GM19043 (cell line): ENCODE data around the gene PLIN1.
"Not testable (repeated sequence)": the region's sequence is repeated elsewhere in the genome, so short reads cannot be mapped to it uniquely, and the experiment has no call there.

Experiments used
- ATAC-seq: cut with Tn5 transposase; IDR thresholded peaks from one replicate; pipeline ENCODE4 v1.9.1; 2021; ENCODE audit warnings: low read depth; ENCODE audit not compliant: unreplicated experiment

The PLIN1 gene, protein sequence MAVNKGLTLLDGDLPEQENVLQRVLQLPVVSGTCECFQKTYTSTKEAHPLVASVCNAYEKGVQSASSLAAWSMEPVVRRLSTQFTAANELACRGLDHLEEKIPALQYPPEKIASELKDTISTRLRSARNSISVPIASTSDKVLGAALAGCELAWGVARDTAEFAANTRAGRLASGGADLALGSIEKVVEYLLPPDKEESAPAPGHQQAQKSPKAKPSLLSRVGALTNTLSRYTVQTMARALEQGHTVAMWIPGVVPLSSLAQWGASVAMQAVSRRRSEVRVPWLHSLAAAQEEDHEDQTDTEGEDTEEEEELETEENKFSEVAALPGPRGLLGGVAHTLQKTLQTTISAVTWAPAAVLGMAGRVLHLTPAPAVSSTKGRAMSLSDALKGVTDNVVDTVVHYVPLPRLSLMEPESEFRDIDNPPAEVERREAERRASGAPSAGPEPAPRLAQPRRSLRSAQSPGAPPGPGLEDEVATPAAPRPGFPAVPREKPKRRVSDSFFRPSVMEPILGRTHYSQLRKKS

DNA sequence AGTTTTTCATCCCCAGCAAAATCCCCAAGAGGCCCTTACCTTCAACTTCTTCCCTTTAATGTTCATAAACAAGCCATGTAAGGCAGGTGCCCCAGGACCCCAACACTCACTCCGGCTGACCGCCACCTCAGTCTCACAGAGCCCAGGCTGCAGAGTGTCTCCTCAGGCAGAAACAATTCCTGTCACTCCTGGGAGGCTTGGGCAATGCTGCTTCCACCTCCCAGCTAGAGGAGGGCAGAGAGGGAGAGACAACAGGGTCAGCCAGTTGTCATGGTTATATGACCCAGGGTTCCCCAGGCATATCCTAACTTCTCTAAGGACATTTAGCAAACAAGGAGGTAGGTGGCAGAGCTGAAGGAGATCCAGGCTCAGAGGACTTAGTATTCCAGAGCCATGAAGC is at the start of gene PLIN1:
PLIN1 (minus strand) TSS at position 156 of the 400 bp plus-strand sequence. CDS start 1,878 bp downstream, outside the sequence.
- no peak for ATAC-seq

DNA sequence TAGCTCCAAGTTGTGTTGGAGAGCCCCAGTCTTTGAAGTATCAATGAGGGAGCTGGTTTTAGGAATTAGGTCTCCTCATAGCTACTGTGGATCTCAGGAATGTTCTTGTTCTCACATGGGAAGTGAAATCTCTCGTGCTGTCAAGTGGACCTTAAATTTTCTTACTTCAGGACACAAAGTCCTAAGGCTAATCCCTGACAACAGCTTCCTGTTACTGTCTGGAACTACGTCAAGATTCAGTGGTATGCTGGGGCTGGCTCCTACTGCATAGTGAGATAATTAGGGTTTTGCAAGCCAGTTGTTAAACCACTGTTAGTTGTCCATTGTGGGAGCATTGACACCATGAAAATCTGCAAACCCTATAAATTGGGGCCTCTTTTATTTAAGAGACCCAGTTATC is 49.1 kb upstream of the PLIN1 start:
- no peak for ATAC-seq

DNA sequence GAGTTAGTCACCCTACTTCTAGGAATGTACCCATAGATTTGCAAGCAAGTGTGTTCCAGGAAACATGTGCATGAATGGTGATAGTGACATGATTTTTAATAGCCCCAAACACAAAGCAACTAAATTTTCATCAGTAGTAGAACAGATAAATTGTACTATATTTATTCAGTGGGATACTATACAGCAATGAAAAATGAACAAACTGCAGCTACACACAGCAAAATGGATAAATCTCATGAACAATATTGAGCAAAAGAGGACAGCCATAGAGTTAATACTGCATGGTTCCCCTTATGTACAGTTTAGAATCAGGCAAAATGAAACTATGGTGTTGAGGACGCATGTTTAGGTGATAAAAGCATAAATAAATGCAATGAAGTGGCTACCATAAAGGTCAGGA is 45.9 kb upstream of the PLIN1 start:
- ATAC-seq = no peak

DNA sequence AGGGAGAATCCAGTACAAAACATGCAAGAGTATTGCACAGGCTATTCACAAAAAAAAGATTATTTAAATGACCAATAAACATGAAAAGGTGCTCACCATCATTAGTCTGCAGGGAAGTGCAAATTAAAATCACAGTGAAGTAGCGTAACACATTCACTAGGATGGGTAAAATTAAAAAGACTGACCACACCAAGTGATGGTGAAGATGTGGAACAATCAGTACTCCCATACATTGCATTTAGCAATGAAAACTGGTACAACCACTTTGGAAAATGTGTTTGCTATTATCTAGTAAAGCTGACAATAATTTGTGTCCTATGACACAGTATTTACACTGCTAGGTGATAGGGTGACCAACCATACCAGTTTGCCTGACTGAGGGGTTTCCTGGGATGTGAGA is 45.5 kb upstream of the PLIN1 start:
- no peak for ATAC-seq

DNA sequence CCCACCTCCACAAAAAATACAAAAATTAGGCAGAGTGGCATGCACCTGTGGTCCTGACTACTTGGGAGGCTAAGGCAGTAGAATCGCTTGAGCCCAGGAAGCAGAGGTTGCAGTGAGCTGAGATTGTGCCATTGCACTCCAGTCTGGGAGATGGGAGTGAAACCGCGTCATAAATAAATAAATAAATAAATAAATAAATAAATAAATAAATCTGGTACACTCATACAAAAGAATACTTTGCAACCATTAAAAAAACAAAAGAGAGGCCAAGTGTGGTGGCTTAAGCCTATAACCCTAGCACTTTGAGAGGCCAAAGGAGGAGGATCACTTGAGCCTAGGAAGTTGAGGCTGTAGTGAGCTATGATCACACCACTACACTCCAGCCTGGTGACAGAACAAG is 43.9 kb upstream of the PLIN1 start:
- ATAC-seq = no peak

DNA sequence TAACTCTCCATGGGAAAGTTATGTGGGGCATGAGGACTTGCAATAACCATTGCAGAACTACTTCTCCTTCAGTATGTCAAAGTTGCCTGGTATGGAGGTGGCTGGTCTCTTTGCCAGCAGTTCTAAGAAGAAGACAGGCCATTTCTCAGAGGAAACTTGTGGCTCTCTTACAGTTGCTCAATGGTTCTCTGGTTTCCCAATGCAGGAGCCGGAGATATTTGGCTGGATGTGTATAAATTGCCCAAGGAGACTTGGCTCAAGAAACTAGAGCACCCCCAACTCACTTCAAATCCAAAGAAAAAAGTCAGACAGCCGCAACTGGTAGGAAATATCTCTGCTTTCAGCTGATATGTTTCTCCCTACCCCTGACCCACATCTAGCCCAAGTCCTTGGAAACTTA is 35.6 kb upstream of the PLIN1 start:
- ATAC-seq = no peak

DNA sequence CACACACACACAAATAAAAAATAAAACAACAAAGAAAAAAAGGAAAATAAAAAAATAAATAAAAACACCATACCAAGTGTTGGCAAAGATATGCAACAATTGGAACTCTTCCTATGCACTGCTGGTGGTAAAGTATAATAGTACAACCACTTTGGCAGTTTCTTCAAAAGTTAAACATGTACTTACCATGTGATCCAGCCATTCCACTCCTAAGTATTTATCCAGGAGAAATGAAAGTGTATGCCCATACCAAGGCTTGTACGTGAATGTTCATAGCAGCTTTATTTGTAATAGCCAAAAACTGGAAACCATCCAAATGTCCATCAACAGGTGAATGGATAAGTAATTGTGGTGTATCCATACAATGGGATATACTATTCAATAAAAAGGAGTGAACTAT is 28.4 kb upstream of the PLIN1 start:
- ATAC-seq = no peak

DNA sequence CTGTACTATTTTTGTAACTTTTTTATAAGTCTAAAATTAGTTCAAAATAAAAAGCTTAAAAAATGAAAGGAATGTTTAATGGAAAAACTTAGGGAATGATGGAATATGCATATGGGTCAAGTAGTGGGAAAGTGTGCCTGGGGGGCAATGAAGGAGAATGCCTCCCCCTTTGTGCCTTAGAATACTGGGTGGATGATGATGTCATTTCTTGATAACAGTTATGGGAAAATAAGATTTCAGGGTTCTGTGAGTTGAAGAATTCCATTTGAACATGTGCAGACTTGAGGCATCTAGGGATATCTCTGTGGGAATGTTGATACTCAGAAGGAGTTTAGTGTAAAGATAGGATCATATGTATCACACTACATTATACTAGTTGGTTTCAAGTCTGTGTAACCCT is 25.2 kb upstream of the PLIN1 start:
- no peak for ATAC-seq

DNA sequence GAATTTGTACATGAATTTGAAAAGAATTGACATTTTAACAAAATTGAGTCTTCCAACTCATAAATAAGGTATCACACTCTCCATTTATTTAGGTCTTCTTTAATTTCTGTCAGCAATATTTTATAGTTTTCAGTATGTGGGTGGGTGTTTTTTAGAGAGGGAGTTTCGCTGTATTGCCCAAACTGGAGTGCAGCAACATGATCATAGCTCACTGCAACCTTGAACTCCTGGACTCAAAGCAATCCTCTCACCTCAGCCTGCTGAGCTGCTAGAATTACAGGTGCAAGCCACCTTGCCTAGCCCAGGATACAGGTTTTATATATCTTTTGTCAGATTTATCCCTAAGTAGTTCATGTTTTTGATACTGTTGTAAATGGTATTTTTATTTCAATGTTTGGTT is 16.0 kb upstream of the PLIN1 start:
- no peak for ATAC-seq

DNA sequence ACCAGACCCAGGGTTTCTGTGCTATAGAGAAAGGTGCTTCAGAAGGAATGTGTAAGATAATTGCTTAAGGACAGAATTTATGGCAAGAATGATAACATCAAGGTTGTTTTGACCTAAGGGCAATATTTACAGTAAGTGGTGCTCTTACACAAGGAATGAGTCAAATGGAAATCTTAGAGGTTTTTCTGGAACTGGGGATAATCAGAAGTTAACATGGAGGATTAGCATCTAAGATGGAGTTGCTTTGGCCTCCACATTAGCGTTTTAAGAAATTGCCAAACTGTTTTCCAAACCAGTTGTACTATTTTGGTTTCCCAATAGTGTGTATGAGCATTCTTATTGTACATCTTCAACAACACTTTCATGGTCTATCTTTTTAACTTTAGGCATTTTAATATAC is 14.5 kb upstream of the PLIN1 start:
- no peak for ATAC-seq

DNA sequence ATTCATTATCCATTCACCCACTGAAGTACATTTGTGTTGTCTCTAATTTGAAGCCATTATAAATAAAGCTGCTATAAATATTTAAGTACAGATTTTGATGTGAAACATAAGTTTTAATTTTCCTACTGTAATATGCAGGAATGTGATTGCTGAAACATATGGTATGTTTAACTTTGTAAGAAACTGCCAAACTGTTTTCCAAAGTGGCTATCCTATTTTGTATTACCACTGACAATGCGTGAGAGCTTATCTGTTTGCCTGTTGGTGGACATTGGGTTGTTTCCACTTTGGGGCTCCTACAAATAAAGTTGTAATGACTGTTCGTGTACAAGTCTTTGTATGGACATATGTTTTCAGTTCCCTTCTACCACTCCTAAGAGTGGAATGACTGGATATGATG is 13.9 kb upstream of the PLIN1 start:
- ATAC-seq = no peak

DNA sequence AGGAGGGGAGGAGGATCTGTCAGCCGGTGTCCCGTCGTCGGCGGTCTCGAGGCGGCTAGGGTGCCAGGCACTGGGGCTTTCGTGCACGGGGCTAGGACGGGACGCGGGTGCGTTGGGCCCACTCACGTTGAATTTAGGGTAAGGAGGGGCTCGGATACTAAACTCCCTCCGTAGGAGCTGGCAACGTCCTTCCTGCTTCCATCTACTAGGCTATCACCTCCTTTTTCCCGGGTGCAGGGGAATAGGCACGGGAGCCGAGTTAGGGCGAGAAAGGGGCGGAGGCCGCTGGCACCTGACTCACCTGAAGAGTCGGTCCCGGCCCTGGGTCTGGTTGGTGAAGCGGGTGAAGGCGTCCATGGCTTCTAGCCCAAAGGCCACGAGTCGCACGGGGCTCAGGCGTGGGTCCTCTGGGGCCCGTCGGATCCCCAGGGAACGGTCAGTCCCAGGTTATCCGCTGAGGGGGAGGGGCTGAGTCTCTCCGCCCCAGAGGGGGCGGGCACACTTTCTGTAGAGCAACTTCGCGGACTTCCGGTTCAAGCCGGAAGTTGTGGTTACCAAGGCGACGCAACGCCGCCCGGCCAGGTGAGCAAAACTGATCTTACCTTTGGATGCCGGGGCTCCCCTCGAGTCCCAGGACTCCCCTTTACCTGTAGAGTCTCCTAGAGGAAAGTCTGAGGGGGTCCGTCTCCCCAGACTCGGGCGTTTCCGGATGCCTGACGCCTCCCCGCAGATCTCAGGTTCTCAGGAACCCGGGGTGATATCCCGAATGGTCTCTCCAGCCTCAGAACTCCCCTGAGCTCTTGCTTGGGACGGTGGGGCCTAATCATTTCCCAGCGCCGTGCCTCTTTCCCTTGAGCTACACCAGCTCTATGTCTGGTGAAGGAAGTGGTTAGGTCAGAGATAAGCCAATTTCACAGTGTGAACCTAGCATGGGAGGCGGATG is 11.4 kb upstream of the PLIN1 start, which contains the start of the genes PEX11A and WDR93:
PEX11A (minus strand) TSS at position 479 of the 943 bp plus-strand sequence; CDS start at position 357, 122 bp downstream.
WDR93 (plus strand) TSS at position 536 of the 943 bp plus-strand sequence. CDS start 10,936 bp downstream, outside the sequence.
- peak; percentile 90 for ATAC-seq

DNA sequence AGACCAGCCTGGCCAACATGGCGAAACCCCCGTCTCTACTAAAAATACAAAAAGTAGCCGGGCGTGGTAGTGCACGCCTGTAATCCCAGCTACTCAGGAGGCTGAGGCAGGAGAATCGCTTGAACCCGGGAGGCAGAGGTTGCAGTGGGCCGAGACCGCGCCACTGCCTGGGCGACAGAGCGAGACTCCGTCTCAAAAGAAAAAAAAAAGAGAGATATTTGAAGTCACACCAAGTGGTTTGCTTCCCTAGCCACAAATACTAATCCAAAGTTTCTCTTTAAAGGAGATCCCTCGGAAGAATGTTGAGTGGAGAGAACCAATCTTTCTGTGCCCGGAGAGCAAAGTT is 10.7 kb upstream of the PLIN1 start:
- ATAC-seq = not testable (repeated sequence)

DNA sequence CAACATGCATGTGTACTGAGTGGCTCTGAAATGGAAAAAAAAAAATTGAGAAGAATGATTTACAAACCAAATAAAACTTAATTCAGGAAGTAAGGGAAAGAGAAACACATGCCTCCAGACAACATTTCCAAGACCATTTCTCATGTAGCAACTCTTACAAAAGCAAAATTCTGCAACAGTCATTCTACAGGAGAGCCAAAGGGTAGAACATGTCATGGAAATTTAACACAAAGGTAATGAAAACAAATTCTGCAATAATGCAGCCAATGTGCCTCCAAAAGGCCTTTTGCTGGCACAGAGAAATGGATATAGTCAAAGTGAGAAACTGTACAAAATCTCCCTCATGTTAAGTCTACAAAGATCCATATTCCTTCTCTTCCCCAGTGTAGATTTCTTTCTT is 7.4 kb upstream of the PLIN1 start:
- no peak for ATAC-seq

DNA sequence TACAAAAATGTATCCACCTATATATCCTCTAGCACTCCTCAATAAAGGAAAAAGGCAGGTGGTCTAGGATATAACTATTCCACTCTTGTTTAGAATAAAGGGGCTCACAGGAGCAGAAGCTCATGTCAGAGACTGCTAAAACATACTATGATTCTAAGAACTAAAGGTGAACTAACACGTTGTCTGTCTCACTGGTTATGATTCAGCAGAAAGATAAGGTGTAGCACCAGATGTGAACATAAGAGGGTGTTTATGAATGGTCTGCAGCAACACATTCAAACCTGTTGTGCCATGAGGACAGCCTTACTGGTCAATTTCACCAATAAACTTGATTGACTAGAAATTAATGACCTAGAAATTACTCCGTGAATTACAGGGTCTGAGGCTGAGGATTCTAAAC is 6.8 kb upstream of the PLIN1 start:
- ATAC-seq = no peak

DNA sequence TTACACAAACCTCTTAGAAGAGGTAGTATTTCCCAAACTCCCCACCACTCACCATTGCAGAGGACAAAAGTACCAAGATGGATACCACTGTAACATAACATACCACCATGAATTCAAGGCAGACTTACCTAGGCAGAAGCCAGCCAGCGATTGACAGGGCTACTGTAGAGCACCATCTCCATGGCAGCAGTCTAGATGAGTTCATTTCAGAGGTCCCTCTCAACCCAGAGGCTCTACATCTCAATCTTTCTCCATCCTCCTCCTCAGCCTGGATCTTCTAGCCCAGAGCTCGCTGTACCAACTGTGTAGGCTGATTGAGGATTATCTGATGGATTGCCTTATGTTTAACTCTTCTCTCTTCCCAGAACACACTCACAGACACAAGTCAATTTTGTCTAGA is 2.0 kb upstream of the PLIN1 start:
- no peak for ATAC-seq

DNA sequence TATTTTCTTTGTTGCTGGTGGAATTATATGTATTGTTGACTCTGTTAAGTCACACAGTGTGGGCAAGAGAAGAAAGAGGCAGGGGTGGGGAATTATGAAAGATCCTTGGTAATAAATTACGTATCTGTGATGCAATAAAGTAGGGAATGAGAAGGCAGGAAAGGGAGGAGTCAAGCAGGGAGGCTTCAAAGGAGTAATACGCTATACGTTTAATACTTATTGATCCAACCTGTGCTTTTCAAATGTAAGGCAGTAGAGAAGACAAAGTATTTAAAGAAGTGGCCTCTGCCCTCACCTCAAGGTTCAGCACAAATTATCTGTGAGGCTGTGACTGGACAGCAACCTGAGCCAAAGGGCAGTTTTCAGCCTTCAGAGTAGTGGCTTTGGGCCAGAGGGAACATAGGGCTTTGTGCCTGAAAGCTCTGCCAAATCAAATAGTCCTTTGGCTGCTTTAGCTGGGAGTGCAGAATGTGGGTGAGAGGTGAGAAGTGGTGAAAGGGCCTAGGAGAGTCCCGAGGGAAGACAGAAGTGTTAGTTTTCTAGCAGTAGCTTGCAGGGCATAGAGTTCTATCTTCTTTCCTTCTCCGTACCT is 1.2 kb upstream of the PLIN1 start:
- no peak for ATAC-seq

DNA sequence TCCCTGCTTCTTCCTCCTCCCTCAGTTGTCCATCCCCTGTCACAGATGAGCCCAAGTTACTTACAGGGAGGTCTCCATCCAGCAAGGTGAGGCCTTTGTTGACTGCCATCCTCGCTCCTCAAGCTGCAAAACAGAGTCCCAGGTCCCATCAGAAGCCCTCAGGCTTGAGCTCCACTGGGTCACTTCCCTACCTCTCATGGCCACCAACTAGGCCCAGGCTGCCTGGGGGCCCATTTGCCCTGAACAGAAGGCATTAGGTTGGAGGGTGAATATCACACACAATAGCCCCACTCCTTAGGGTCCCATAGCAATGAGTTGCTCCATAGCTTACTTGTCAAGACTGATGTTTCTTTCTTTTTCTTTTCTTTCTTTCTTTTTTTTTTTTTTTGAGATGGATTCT is 1.8 kb downstream of the PLIN1 start:
- ATAC-seq = no peak

DNA sequence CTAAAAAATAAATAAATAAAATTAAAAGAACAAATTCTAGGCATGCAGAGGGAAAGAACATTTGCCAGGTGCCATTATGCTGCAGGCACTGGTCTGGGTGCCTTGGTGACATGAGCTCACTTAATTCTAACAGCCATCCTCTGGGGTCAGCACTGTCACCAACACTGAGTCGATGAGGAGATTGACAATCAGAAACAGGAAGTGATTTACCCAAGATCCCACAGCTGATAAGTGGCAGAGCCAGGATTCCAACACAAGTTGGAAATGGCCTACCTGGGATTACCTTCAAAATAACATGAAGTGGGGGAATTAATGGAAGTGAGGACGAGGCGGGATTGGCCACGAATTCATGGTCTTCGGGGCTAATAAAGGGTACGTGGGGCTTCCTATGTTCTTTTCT is 3.6 kb downstream of the PLIN1 start:
- ATAC-seq = no peak

DNA sequence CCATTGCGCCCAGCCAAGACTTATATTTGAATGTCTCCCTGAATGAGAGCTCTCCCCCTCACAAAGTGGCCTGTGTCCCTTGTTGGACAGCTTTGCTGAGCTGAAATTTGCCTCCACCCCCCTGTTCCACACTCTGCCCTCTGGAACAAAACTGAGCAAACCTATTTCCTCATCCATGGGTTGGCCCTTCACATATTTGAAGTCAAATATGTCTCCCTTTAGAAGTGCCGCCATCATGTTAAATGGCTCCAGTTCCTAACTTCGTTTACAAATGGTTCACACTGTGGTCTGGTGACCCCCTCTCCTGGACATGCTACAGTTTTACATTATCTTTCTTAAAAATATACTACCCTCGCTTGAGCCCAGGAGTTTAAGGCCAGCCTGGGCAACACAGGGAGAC is 4.6 kb downstream of the PLIN1 start:
- no peak for ATAC-seq

DNA sequence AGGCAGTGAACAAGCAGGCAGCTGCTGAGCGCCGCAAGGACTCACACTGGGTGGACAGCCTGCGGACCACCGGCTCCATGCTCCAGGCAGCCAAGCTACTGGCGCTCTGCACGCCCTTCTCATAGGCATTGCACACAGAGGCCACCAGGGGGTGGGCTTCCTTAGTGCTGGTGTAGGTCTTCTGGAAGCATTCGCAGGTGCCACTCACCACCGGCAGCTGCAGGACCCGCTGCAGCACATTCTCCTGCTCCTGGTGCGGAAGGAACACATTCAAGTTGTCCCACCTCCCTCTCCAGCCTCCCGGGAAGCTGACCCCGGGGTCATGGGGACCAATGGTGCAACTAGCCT is 6.0 kb downstream of the PLIN1 start:
- ATAC-seq = no peak
